Mammary epithelial cell (primary cell): ENCODE results near the gene DYNC1H1.

Experiments
- EZH2 ChIP-seq: IDR thresholded peaks from 2 replicates; pipeline ENCODE4 v1.6.1; 2012; ENCODE audit warnings: low read length, inconsistent platforms, borderline replicate concordance
- TF ChIP-seq, protein P1 (sequence below), 2 donors: IDR thresholded peaks in 1 of 2; conservative IDR thresholded peaks in 1 of 2; 2 replicates each; pipeline ENCODE4 v1.5.1; 2011 to 2012; ENCODE audit warnings: inconsistent platforms in 2 of 2, low read length in 2 of 2, mild to moderate bottlenecking in 2 of 2, control low read depth in 1 of 2, low read depth in 1 of 2; ENCODE audit not compliant: insufficient read depth in 1 of 2; ENCODE audit errors: extremely low read depth in 1 of 2

DNA sequence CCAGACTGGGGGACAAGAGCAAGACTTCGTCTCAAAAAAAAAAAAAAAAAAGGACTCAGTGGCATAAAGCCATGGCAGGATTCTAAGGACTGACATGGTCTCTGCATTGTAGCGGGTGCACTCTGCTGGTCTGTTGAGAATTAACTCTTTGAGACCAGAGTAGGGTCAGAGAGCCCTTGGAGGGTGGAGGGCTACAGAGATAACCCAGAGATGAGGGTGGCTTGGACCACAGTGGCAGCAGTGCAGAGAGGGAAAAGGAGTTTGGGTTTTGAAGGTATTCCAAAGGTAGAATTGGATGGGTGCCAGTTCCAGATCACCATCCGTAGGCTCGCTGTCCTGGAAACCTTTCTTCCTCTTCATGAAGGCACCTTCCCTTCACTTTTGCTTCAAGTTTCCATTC is 14.3 kb upstream of the DYNC1H1 start:
- TF ChIP-seq, protein P1, sequence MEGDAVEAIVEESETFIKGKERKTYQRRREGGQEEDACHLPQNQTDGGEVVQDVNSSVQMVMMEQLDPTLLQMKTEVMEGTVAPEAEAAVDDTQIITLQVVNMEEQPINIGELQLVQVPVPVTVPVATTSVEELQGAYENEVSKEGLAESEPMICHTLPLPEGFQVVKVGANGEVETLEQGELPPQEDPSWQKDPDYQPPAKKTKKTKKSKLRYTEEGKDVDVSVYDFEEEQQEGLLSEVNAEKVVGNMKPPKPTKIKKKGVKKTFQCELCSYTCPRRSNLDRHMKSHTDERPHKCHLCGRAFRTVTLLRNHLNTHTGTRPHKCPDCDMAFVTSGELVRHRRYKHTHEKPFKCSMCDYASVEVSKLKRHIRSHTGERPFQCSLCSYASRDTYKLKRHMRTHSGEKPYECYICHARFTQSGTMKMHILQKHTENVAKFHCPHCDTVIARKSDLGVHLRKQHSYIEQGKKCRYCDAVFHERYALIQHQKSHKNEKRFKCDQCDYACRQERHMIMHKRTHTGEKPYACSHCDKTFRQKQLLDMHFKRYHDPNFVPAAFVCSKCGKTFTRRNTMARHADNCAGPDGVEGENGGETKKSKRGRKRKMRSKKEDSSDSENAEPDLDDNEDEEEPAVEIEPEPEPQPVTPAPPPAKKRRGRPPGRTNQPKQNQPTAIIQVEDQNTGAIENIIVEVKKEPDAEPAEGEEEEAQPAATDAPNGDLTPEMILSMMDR (conservative IDR thresholded peaks at IDR 0.05 in 1 of 2, IDR thresholded peaks at IDR 0.05 in 1 of 2; ENCODE audit: extremely low read depth in 1 of 2, insufficient read depth in 1 of 2, low read depth in 1 of 2, low read length in 2 of 2): no peak
- no peak for TF ChIP-seq EZH2
